WI38 (cell line): Measurements from ENCODE around the gene KRTDAP.
"Not testable (repeated sequence)": the region's sequence is repeated elsewhere in the genome, so short reads cannot be mapped to it uniquely, and the experiment has no call there.

ENCODE experiments used
- H3K4me3 ChIP-seq: 2 replicates; pipeline ENCODE4 v1.5.1; 2011; ENCODE audit warnings: low read depth, mild to moderate bottlenecking, control low read depth, low read length
- TF ChIP-seq, protein P1 (sequence below): IDR thresholded peaks from 2 replicates; pipeline ENCODE4 v1.5.1; 2012; ENCODE audit warnings: low read depth, mild to moderate bottlenecking, control low read depth, low read length

KRTDAP gene

DNA sequence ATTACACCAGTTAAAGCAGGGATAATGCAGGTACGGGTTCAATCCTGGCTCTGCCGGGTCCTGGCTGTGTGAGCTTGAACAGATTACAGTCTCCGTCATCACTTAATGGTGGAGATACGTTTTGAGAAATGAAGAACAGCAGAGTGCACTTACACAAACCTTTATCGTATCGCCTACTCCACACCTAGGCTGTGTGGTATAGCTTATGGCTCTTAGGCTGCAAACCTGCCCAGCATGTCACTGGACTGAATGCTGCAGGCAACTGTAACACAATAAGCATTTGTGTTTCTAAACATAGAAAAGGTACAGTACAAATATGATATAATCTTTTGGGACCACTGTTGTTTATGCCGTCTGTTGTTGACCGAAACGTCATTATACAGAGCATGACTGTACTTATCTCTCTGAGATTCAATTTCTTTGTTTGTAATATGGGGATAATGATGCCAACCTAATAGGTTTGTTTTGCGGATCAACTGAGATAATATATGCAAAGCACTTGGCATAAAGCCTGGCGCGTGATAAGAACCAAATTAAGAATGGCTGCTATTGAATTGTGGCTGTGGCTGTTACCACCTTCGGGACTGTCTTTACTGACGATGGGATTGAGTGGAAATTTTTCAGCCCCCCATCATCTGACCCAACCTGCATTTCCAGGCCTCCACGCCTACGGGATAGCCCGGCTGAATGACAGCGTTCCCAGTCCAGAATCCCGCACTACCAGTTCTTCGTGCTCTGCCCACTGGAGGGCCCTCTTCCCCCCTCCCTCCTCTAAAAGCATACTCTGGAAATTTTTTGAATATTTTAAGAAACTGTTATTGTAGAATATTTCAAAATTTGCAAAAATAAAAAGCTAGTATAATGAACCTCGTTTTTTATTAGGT is 11.2 kb downstream of the KRTDAP start:
- TF ChIP-seq, protein P1, sequence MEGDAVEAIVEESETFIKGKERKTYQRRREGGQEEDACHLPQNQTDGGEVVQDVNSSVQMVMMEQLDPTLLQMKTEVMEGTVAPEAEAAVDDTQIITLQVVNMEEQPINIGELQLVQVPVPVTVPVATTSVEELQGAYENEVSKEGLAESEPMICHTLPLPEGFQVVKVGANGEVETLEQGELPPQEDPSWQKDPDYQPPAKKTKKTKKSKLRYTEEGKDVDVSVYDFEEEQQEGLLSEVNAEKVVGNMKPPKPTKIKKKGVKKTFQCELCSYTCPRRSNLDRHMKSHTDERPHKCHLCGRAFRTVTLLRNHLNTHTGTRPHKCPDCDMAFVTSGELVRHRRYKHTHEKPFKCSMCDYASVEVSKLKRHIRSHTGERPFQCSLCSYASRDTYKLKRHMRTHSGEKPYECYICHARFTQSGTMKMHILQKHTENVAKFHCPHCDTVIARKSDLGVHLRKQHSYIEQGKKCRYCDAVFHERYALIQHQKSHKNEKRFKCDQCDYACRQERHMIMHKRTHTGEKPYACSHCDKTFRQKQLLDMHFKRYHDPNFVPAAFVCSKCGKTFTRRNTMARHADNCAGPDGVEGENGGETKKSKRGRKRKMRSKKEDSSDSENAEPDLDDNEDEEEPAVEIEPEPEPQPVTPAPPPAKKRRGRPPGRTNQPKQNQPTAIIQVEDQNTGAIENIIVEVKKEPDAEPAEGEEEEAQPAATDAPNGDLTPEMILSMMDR: no peak
- no peak overlapping the region for H3K4me3 ChIP-seq

DNA sequence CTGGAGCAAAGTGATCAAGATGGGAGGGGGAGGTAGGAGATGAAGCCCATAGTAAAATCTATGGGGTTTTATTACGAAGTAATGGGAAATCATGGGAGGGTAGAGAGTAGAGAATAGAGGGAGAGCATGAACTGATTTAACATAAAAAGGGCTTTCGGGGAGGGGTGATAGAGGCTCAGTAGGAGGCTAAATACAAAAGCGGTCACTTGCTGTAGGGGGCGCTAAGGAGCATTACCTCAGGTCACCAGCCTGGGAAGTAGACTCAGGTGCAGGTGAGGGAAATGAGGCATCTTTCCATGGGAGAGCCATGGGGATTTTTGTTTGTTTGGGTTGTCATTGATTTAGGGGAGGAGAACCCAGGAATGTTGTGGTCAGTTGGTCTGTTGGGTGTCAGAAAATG is 14.1 kb downstream of the KRTDAP start:
- TF ChIP-seq, protein P1: no peak
- no peak overlapping the region for H3K4me3 ChIP-seq

GRCh38 chr19:35474594-35474993 is 15.7 kb downstream of the KRTDAP start:
- H3K4me3 ChIP-seq: not testable (repeated sequence)

- no peak overlapping the region for H3K4me3 ChIP-seq
- TF ChIP-seq, protein P1: no peak
Observed at GRCh38 chr19:35474104-35474503, 16.2 kb downstream of the KRTDAP start.

GRCh38 chr19:35471946-35472345 is 18.3 kb downstream of the KRTDAP start:
- H3K4me3 ChIP-seq: no peak overlapping the region
- TF ChIP-seq, protein P1: no peak

GRCh38 chr19:35471075-35471474 is 19.2 kb downstream of the KRTDAP start:
- H3K4me3 ChIP-seq: not testable (repeated sequence)

DNA sequence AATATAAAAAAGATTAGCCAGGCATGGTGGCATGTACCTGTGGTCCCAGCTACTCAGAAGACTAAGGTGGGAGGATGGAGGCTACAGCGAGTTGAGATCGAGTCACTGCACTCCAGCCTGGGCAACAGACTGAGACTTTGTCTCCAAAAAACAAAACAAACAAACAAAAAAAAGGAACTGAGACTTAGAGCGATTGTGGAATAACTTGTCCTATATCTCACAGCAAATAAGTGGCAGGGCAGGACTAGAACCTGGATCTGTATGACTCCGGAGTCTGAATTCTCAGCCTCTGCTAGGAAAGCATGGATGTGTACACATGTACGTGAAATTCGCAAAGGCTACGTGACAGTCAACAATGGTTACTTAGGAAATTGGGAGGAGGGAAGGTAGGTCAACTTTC is 20.1 kb downstream of the KRTDAP start:
- TF ChIP-seq, protein P1: no peak
- H3K4me3 ChIP-seq: no peak overlapping the region

- no peak overlapping the region for H3K4me3 ChIP-seq
- TF ChIP-seq, protein P1: peak; percentile 12; the same call in 1 of the 2 replicates
Observed at GRCh38 chr19:35468637-35469036, 21.6 kb downstream of the KRTDAP start.
